HG03175 (cell line): Measurements from ENCODE around the gene MYH7.

ENCODE experiments used
- ATAC-seq: cut with Tn5 transposase; IDR thresholded peaks from one replicate; pipeline ENCODE4 v1.9.1; 2021; ENCODE audit warnings: mild to moderate bottlenecking, moderate library complexity; ENCODE audit not compliant: unreplicated experiment

The MYH7 gene

GRCh38 chr14:23449314-23449713 is 13.9 kb upstream of the MYH7 start:
- ATAC-seq, result no peak

DNA sequence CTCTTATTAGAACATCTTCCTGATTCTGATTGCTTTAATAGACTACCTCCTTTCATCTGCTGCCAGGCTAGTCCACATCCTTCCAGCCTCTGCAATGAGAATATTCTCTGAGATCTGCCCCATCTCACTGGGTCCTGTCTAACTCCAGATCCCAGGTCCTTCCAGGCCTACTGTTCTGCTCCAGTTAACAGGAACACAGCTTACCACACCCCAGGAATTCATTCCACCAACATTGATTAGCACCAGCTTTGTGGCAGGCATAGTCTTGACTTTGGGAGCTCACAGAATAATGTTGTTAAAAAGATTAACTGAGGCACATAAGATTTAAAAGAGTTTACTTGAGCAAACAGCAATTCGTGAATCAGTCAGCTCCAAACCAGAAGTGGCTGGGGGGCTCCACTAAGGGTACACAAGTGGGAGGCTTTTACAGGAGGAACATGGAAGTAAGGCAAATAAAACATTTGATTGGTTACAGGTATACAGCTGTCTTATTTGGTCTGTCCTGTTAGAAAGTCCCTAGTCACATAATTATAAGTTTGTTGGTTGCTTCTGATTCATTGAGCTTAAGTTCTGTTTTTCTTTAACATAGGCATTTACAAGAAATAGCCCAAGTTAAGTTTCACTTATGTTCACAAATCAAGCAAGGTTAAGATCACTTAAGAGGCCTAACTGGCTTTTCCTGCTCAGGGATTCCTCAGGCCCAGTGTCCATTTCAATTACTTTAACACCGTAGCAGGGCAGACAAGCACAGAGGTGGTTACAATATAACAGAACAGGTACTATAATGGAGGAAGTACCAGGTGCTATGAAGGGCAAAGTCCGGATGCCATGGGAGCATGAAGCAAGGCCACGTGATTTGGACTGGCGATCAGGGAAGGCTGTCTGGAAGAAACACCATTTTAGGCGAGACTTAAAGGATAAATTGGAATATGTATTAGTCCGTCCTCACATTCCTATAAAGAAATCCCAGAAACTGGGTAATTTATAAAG is 12.2 kb upstream of the MYH7 start:
- no peak for ATAC-seq

GRCh38 chr14:23446291-23446851 is 10.9 kb upstream of the MYH7 start:
- no peak for ATAC-seq

GRCh38 chr14:23445773-23446172 is 10.3 kb upstream of the MYH7 start:
- ATAC-seq, result no peak

- no peak for ATAC-seq
Measured at GRCh38 chr14:23444314-23444713, 8.9 kb upstream of the MYH7 start.

GRCh38 chr14:23443881-23444280 is 8.4 kb upstream of the MYH7 start:
- no peak for ATAC-seq

DNA sequence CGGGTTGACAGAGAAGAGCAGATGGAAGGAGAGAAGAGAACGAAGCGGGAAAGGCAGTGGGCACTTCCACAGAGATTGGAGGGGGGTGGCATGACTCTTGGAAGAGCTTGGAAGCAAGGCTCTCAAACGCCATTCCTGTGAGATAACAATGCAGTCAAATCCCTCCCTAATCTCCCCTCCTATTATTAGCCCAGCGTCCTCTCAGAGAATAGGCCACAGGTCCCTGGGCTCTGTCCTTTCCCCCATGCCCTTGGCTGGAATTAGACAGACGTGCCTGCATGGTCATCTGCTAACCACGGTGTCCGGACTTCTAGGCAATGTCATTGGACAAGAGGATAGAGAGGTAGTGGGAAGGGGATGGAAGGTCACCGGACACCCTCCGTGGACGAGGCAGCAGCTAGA is 8.0 kb upstream of the MYH7 start:
- no peak for ATAC-seq

DNA sequence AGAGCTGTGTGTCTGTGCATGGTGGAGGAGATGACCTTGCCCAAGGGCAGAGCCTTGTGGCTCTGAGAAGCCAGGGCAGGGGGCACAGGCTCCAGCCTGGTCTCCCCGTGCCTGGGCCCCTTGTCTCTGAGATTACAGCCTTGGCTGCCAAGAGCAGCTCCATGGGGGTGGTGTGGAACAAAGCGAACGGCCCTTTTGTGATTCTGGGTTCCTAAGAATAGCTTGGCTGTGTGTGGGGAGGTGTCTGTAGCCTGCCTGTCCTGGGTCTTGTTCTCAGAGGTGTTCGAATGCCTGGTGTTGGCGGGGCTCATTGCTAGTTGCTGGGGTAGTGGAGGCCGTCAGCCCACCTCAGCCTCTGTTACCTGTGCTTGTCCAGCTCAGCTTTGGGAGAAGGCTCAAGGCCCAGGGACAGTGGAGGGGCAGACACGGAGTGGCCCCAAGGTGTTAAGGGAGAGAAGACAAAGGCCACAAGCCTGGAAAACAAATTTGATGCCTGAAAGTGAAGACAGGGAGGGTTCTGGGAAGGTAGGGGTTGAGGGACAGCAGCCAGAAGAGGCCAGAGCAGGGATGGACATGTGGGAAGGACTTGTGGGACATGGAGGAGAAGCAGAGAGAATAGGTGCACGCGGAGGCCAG is 7.4 kb upstream of the MYH7 start:
- ATAC-seq, result no peak

DNA sequence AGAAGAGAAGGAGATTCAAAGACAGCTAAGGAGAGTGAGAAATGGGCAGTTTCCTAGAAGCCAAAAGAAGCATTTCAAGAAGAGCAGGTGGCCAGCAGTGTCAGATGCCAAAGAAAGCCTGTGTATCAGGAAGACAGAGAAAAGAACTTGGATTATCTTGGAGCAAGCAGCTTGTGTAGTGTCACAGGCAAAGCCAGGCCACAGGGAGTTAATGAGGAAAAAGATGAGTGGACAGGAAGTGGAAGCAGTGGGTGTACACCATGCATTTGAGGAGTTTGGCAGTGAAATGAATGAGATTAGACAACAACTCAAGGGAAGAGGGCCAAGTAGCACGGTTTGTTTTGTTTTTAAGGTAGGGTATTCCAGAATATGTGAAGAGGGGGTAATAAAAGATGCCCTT is 5.6 kb upstream of the MYH7 start:
- ATAC-seq, result no peak

GRCh38 chr14:23439107-23439835 is 3.8 kb upstream of the MYH7 start:
- ATAC-seq, result no peak

DNA sequence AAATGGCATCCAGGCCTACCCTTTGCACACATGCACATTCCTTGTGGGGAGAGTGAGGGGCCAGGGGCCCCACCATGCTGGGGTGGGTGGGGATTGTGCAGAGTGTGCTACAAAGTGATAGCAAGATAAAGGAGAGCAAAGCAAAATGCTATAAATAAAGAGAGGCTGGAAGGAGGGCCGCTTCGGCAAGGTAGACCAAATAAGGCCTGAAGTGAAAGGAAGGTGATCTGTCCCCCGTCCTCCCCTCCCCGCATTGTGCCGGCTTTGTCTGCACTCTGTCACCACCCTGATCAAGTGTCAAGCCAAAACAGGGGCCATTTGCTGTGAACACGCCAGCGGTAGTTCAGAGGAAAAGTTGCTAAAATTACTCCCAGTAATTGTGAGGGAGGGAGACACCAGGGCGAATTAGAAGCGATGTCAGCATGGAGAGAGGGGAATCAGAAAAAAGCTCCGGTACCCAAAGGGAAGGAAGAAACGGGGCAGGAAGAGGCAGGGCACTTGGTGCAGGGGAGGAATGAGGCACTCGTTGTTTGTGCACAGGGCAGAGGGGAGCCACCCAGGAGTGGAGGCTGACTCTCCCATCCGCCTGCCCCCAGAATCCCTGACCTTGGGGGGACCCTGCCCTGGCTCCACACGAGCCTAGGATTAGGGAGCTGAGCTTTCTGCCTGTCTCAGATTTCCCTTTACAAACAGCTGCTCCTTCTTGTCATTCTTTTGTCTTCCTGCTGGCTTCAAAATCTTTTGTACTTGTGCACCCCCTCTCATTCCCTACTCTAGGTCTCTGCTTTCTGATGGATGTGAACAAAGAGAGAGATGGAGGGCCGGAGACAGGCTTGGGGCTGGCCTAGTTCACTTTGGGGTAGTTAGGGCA is 2.9 kb upstream of the MYH7 start:
- ATAC-seq, result no peak

DNA sequence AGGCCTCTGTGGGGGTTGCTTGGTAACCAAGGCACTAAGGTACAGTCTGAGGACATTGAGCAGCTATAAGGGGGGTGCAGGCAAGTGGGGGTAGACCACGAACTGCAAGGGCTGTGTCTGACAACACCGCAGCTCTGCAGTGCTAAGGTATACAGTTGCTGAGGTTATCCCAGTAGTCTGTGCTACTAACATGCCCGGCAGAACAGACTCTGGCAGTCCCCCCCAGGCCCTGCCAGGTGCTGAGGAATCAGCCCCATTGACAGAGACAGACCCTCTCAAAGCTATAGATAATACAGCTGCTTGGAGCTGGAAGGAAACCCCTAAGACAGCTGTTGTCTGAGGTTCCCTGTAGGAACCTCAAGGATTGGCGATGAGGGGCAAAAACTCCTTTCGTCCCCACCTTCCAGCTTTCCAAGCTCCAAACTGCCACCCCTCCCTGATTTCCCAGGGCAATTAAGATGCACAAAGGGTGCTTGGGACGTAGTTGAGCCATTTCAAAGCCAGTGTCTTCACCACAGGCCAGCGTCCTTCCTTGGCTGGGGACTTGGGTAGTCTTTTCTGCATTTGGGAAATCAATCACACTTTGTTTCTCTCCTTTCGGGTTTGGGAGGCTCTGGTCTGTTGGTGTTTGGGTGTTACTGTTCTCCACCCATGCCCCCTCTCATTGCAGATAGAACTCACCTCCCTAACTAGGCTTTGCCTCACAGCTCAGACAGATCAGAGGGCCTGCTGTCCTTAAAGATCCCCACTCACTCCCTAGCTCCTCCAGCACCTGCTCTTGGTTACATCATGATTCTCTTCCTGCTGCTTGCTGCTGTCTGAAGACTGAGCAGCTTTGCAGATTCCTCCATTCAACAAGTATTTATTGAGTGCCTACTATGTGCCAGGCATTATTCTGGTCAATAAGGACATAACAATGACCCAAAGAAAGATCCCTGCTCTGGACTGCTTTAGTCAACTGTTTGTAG is 2.0 kb upstream of the MYH7 start:
- ATAC-seq, result no peak

- ATAC-seq, result no peak
Measured at GRCh38 chr14:23436327-23437132, 1.1 kb upstream of the MYH7 start.

DNA sequence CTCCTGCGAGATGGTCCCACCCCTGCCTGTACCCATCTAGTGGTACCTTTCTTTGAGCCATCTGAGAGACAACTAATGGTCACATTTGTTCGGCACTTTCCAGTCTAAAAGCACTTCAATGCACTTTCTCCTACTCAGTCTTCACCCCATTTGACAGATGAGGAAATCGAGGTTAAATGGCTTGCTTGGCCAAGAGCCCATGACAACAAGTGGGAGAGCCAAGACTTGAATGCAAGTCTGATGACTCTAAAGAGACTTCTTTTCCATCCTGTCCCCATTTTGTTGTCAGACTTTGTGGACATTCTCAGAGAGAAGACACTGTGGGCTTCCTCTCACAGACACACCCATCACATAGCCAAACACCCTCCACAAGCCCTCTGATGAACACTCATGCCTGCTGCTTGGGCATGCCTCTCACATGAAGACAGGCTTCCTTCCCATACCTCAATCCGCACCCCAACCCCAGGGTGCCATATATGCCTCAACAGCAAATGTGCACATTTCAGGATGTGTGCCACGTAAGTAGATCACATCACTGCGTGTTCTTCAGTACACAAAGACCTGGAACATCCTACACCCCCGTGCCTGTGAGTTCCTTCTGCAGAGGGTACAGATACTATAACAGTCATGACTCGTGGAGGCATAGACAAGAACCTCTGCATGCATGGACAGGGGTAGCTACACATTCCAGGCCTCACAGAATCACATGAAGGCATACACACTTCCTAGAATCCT is 805 bp downstream of the MYH7 start:
- ATAC-seq, result no peak

DNA sequence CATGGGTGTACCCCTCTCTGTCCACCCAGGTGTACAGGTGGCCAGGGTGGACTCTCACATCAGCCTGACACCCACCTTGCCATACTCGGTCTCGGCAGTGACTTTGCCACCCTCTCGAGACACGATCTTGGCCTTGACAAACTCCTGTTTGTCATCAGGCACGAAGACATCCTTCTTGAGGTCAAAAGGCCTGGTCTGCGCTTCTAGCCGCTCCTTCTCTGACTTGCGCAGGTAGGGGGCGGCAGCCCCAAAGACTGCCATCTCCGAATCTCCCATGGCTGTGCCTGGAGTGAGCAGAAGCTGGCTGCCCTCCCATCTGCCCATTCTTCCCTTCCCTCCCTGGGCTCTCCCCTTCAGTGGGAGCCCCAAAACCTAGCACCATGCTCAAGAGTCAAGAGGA is 2.0 kb downstream of the MYH7 start:
- ATAC-seq, result no peak

DNA sequence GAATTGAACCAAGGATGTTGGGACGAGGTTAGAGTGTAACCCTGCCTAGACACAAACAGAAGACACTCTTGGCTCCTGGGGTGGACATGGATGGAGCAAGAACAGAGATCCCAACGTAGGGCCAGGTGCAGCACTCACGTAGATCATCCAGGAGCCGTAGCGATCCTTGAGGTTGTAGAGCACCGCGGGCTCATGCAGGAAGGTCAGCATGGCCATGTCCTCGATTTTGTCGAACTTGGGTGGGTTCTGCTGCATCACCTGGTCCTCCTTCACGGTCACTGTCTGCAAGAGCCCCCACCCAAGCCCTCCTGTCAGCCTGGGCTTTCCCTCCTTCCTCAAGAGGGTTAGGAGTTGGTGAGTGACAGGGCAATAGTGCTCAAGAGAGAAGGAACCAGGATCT is 2.5 kb downstream of the MYH7 start:
- no peak for ATAC-seq

DNA sequence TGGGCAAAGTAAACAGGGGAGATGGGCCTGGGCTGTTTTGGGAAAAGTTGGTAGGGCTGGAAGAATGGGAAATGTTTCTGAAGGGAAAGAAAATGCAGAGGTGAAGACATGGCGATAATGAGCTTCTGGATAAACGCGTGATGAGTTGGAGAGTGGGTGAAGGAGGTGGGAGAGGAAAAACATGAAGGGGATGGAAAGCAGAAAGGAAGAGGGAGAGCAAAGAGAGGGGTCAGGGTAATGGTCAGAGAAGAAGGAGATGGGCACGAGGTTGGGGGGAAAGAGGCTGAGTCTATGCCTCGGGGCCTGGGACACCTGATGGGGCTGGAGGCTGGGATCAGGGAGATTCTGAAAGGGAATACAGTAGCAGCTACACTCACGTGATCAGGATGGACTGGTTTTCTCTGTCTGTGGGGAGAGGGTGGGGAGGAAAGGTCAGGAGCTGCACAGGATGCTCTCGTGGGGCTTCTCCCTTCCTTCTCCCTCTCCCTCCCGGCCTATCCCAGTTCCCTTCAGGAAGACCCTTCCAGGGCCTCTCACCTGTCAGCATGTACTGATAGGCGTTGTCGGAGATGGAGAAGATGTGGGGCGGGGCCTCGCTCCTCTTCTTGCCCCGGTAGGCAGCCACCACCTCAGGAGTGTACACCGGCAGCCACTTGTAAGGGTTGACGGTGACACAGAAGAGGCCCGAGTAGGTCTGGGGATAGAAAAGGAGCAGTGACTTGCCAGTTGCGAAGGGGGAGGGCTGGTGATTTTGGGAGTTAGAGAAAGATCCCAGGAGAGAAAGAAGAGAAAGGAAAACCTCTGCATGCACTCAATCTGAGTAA is 3.1 kb downstream of the MYH7 start:
- no peak for ATAC-seq
